ENCODE data around the gene SPTBN4. TPM values are rescaled to one million over a fixed set of nuclear protein-coding genes. Genes with fewer than 3 reads are reported as not detected.

Gene SPTBN4
- total RNA-seq, 2 experiments from 2014 or later = 0.47 TPM; not detected in 1

DNA sequence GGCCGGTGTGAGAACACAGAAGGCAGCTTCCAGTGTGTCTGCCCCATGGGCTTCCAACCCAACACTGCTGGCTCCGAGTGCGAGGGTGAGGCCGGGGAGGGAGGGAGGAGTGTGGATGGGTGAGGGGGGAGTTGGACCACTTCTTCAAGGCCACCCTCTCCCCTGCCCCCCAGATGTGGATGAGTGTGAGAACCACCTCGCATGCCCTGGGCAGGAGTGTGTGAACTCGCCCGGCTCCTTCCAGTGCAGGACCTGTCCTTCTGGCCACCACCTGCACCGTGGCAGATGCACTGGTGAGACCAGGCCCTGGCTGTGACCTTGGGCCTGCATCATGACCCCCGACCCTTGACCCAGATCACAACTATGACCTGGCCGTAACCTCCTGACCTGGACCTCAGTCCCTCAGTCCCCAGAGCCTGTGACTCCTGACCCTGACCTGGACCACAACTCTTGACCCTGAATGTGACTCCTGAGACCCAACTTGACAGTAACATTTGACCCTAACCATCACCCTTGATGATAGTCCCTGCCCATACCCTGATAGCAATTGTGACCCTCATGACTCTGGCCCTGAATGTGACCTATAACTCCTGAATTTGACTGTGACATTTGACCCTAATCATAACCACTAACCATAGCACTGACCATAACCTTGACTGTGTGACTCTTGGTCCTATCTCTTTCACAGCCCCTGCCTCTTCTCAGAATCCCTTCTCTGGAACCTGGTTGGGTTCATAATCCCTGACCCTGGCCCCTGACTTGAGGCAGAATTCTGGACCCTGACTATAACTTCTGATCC lies 145.3 kb downstream of the SPTBN4 start:
- Mint-ChIP-seq H3K27me3 (ENCODE audit: low read depth) (no peaks in the 10 kb centered on the region), H3K4me3 (no peak overlapping the region), H3K36me3 (ENCODE audit: low read depth) (peaks cover 2% of the 10 kb centered on the region), H3K27ac (peak overlapping the region; percentile 62), H3K4me1 (ENCODE audit: low read depth) (peaks cover 70% of the 10 kb centered on the region), H3K9me3 (ENCODE audit: insufficient read depth) (no peaks in the 10 kb centered on the region)
- DNase-seq (no peak), ATAC-seq (no peak)
- ChIA-PET POLR2A (interaction anchor here (4.3 kb wide), 1 partner anchor 8 kb away, joined by 33 read pairs; no protein-coding TSS in a partner anchor), CTCF (no interaction called here)

DNA sequence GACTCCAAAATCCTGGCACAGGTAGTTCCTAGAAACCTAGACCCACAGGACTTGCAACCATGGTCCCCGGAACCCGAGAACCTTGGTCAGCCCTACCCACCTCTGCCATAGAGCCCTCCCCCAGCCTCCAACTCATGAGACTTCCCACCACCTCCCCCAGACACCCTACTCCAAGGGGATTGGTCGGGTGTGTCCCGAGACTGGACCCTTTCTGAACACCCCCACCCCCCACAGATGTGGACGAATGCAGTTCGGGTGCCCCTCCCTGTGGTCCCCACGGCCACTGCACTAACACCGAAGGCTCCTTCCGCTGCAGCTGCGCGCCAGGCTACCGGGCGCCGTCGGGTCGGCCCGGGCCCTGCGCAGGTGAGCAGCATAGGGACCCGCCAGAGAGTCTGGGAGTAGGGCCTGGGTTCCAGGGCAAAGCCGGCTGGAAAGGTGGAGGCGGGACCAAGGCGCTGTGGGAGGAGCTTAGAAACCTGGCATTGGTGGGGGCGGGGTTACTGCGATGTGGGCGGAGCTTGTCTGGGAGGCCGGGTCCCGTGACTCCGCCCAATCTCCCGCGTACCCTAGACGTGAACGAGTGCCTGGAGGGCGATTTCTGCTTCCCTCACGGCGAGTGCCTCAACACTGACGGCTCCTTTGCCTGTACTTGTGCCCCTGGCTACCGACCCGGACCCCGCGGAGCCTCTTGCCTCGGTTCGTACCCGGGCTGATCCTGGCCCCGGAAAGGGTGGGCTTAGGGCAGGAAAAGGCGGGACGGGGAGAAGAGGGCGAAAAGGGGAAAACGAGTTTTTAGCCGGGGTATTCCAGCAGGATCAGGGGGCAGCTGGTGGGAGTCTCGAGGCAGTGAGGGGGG lies 146.3 kb downstream of the SPTBN4 start:
- ChIA-PET CTCF (interaction anchor here (0.6 to 3.8 kb wide), 7 partner anchors 8 to 192 kb away, joined by 3 to 25 read pairs (median 4); partner anchors contain the start of gene LTBP4), POLR2A (interaction anchor here (1.0 to 4.3 kb wide), 2 partner anchors 9 to 192 kb away, joined by 6 to 33 read pairs; no protein-coding TSS in a partner anchor)
- Mint-ChIP-seq H3K4me1 (ENCODE audit: low read depth) (peaks cover 61% of the 10 kb centered on the region), H3K4me3 (peak overlapping the region; percentile 90), H3K36me3 (ENCODE audit: low read depth) (peaks cover 2% of the 10 kb centered on the region), H3K27ac (peak overlapping the region; percentile 94), H3K9me3 (ENCODE audit: insufficient read depth) (no peaks in the 10 kb centered on the region), H3K27me3 (ENCODE audit: low read depth) (no peaks in the 10 kb centered on the region)
- peak; percentile 4 for ATAC-seq
- DNase-seq = peak; percentile 82

DNA sequence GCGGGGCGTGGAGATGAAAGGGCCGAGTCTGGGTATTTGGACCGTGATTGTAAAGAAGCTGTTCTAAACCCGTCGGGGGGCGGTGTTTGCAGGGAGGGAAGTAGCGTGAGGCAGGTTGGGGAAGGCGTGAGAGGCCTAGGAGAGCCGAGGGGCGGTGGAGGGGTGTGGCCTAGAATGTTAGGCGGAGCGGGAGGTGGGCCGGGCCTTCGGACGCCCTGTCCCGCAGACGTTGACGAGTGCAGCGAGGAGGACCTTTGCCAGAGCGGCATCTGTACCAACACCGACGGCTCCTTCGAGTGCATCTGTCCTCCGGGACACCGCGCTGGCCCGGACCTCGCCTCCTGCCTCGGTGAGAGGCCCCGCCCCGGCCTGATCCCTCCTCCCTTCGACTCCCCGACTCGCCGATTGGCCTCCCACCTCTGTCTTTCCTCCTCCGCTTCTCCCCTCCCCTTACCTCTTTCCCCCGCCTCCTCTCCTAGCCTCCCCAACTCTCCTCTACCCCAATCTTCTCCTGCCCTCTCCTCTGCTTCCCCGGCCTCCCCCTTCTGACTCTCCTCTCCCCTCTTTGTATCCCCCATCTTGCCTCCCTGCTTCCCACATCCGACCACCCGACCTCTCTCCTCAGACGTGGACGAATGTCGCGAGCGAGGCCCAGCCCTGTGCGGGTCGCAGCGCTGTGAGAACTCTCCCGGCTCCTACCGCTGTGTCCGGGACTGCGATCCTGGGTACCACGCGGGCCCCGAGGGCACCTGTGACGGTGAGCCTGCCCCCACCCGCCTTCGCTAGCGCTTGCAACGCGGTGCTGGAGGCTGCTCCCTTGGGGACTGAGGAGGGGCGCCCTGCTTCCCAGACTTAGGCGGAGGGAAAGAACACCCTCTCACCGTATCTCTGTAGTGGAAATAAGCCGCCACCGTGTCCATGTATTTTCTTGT lies 147.2 kb downstream of the SPTBN4 start:
- peaks cover 2% of the 10 kb centered on the region for H3K36me3 Mint-ChIP-seq (ENCODE audit: low read depth)
- ATAC-seq (peak; percentile 70), DNase-seq (peak; percentile 90)
- ChIA-PET CTCF (interaction anchor here (0.6 to 3.8 kb wide), 9 partner anchors 9 to 43 kb away, joined by 3 to 47 read pairs (median 9); partner anchors contain the start of gene LTBP4), POLR2A (interaction anchor here (1.0 to 4.3 kb wide), 2 partner anchors 10 to 193 kb away, joined by 6 to 33 read pairs; no protein-coding TSS in a partner anchor)
- H3K4me3 Mint-ChIP-seq = peak overlapping the region; percentile 90
- H3K27ac Mint-ChIP-seq = peak overlapping the region; percentile 94
- H3K27me3 Mint-ChIP-seq (ENCODE audit: low read depth) = no peaks in the 10 kb centered on the region
- H3K9me3 Mint-ChIP-seq (ENCODE audit: insufficient read depth) = no peaks in the 10 kb centered on the region
- peaks cover 56% of the 10 kb centered on the region for H3K4me1 Mint-ChIP-seq (ENCODE audit: low read depth)

DNA sequence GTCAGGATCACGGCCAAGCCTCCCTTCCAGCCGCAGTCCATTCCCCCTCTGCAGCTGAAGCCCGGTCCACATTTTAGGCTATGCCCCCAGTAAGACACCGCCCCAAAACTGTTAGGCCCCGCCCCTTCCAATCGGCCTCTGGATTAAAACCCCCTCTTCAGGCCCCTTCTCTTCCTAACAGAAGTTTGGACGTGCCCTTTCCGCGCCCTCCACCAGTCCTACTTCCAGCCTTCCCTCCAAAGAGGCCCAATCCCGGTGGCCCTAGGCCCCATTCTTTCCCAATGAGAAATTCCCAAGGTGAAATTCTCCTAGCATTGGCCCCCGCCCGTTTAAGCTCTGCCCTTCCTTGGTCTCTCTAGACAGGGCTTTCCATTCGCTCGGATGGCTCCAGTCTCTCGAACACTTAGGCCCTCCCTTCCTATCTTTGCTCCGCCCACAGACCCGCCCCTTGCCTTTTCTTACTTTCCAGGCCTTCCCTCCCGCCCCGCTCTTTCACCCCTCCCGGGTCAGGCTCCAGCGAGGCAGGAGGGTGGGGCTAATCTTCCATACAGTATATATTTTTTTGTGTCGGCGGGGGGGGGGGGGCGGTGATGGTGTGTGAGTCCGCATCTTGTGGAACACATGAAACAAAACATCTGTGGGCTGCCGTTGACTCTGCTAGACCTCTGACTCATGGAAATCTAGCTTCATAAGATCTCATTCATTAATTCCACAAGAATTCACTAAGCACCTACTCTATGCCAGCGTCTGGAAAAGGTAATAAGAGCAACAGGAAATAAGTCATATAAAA lies 148.0 kb downstream of the SPTBN4 start:
- peak overlapping the region; percentile 94 for H3K27ac Mint-ChIP-seq
- peak overlapping the region; percentile 90 for H3K4me3 Mint-ChIP-seq
- no peaks in the 10 kb centered on the region for H3K9me3 Mint-ChIP-seq (ENCODE audit: insufficient read depth)
- CTCF ChIA-PET = interaction anchor here (0.7 to 3.8 kb wide), 7 partner anchors 10 to 151 kb away, joined by 3 to 47 read pairs (median 9); partner anchors contain the start of gene LTBP4
- ATAC-seq = peak; percentile 23
- no peaks in the 10 kb centered on the region for H3K27me3 Mint-ChIP-seq (ENCODE audit: low read depth)
- peak; percentile 82 for DNase-seq
- H3K4me1 Mint-ChIP-seq (ENCODE audit: low read depth) = peaks cover 48% of the 10 kb centered on the region
- peaks cover 4% of the 10 kb centered on the region for H3K36me3 Mint-ChIP-seq (ENCODE audit: low read depth)
- POLR2A ChIA-PET = interaction anchor here (0.6 to 4.3 kb wide), 2 partner anchors 10 to 83 kb away, joined by 3 to 33 read pairs; no protein-coding TSS in a partner anchor

DNA sequence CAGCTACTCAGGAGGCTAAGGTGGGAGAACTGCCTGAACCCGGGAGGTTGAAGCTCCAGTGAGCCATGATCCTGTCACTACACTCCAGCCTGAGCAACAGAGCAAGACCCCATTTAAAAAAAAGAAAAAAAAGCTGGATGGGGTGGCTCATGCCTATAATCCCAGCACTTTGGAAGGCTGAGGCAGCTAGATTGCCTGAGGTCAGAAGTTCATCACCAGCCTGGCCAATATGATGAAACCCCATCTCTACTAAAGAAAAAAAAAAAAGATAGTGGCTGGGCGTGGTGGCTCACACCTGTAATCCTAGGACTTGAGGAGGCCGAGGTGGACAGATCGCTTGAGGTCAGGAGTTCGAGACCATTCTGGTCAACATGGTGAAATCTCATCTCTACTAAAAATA lies 149.4 kb downstream of the SPTBN4 start:
- POLR2A ChIA-PET = interaction anchor here (4.3 kb wide), 1 partner anchor 12 kb away, joined by 33 read pairs; no protein-coding TSS in a partner anchor
- no peak for DNase-seq
- Mint-ChIP-seq H3K27ac (no peak overlapping the region), H3K4me3 (no peak overlapping the region), H3K9me3 (ENCODE audit: insufficient read depth) (no peaks in the 10 kb centered on the region), H3K4me1 (ENCODE audit: low read depth) (peaks cover 35% of the 10 kb centered on the region), H3K27me3 (ENCODE audit: low read depth) (no peaks in the 10 kb centered on the region), H3K36me3 (ENCODE audit: low read depth) (peaks cover 6% of the 10 kb centered on the region)
- ATAC-seq = no peak
- CTCF ChIA-PET = interaction anchor here (0.9 to 3.8 kb wide), 3 partner anchors 12 to 93 kb away, joined by 3 to 47 read pairs (median 25); no protein-coding TSS in a partner anchor

DNA sequence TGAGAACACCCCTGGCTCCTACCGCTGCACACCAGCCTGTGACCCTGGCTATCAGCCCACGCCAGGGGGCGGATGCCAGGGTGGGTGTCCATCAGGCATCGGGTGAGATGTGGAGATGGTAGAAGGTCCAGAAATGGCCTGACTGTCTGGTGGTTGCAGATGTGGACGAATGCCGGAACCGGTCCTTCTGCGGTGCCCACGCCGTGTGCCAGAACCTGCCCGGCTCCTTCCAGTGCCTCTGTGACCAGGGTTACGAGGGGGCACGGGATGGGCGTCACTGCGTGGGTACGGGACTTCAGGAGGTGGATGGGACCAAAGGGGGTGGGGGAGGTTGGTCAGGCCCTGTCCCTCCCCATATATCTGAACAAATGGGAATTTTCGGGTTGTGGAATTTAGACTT lies 150.1 kb downstream of the SPTBN4 start:
- H3K36me3 Mint-ChIP-seq (ENCODE audit: low read depth) = peaks cover 11% of the 10 kb centered on the region
- H3K27ac Mint-ChIP-seq = no peak overlapping the region
- POLR2A ChIA-PET = no interaction called here
- CTCF ChIA-PET = interaction anchor here (0.9 to 2.8 kb wide), 2 partner anchors 17 to 94 kb away, joined by 3 to 47 read pairs; no protein-coding TSS in a partner anchor
- H3K9me3 Mint-ChIP-seq (ENCODE audit: insufficient read depth) = no peaks in the 10 kb centered on the region
- H3K27me3 Mint-ChIP-seq (ENCODE audit: low read depth) = no peaks in the 10 kb centered on the region
- peaks cover 34% of the 10 kb centered on the region for H3K4me1 Mint-ChIP-seq (ENCODE audit: low read depth)
- no peak overlapping the region for H3K4me3 Mint-ChIP-seq
- DNase-seq (no peak), ATAC-seq (no peak)

DNA sequence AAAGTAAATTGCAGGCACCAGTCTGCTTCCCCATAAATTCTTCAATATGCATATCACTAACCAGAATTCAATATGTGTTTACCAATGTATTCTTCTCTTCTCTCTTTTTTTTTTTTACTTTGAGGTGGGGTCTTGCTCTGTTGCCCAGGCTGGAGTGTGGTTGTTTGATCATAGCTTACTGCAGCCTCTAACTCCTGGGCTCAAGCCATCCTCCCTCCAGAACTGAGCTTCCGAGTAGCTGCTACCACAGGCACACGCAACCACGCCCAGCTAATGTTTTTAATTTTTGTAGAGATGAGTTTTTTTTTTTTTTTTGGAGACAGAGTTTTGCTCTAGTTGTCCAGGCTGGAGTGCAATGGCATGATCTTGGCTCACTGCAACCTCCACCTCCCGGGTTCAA lies 151.2 kb downstream of the SPTBN4 start:
- Mint-ChIP-seq H3K4me3 (no peak overlapping the region), H3K36me3 (ENCODE audit: low read depth) (peaks cover 13% of the 10 kb centered on the region), H3K4me1 (ENCODE audit: low read depth) (peaks cover 24% of the 10 kb centered on the region), H3K27me3 (ENCODE audit: low read depth) (no peaks in the 10 kb centered on the region), H3K9me3 (ENCODE audit: insufficient read depth) (no peaks in the 10 kb centered on the region), H3K27ac (no peak overlapping the region)
- DNase-seq (no peak), ATAC-seq (no peak)
- POLR2A ChIA-PET = no interaction called here
- CTCF ChIA-PET = interaction anchor here (1.4 to 4.8 kb wide), 2 partner anchors 8 to 17 kb away, joined by 3 to 60 read pairs; no protein-coding TSS in a partner anchor

DNA sequence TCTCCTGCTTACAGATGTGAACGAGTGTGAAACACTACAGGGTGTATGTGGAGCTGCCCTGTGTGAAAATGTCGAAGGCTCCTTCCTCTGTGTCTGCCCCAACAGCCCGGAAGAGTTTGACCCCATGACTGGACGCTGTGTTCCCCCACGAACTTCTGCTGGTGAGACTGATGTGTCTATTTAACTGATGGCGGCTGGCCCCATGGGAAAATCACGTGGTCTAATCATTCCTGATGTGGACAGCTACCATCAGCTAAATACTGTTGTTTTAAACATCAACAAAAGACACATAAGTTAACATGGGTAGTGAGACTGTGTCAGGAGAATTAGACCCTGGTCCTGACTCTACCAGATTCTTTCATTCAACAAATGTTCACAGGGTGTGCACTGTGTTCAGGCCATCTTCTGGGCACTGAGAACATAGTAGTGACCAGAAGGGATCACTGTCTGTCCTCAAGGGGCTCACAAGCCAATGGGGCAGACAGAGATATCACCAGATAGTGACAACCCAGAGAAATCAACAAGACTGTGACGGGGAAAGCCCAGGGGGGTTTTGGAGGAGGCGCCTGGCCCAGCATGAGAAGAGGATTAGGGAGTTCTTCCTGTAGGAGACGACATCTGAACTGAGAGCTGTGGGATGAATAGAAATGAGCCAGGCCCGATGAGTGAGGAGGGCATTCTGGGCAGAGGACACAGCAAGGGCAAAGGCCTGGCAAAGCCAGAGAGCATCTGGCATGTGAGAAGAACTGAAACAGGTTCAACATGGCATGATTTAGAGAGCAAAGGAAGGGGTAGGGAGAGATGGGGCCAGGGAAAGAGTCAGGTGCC lies 152.7 kb downstream of the SPTBN4 start:
- POLR2A ChIA-PET = interaction anchor here (0.6 kb wide), 1 partner anchor 159 kb away, joined by 3 read pairs; the partner anchor contains the start of gene RAB4B
- no peak for ATAC-seq
- no peaks in the 10 kb centered on the region for H3K27me3 Mint-ChIP-seq (ENCODE audit: low read depth)
- no peaks in the 10 kb centered on the region for H3K9me3 Mint-ChIP-seq (ENCODE audit: insufficient read depth)
- no peak for DNase-seq
- CTCF ChIA-PET = interaction anchor here (1.4 to 4.8 kb wide), 3 partner anchors 10 to 15 kb away, joined by 3 to 60 read pairs (median 5); no protein-coding TSS in a partner anchor
- H3K27ac Mint-ChIP-seq = no peak overlapping the region
- H3K36me3 Mint-ChIP-seq (ENCODE audit: low read depth) = peaks cover 13% of the 10 kb centered on the region
- H3K4me1 Mint-ChIP-seq (ENCODE audit: low read depth) = peaks cover 11% of the 10 kb centered on the region
- no peak overlapping the region for H3K4me3 Mint-ChIP-seq

DNA sequence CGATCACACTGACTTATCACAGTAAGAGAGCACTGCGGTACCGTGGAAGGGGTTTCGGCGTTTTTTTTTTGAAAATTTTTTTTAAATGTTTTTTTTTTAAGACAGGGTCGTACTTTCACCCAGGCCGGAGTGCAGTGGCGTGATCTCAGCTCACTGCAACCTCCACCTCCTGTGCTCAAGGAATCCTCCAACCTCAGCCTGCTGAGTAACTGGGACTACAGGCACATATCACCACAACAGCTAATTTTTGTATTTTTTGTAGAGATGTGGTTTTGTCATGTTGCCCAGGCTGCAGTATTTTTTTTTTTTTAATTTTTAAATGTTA lies 153.3 kb downstream of the SPTBN4 start:
- DNase-seq (no peak), ATAC-seq (no peak)
- CTCF ChIA-PET = interaction anchor here (1.9 to 4.8 kb wide), 2 partner anchors 14 to 16 kb away, joined by 5 to 60 read pairs; no protein-coding TSS in a partner anchor
- Mint-ChIP-seq H3K9me3 (ENCODE audit: insufficient read depth) (no peaks in the 10 kb centered on the region), H3K4me1 (ENCODE audit: low read depth) (peaks cover 9% of the 10 kb centered on the region), H3K27ac (no peak overlapping the region), H3K27me3 (ENCODE audit: low read depth) (no peaks in the 10 kb centered on the region), H3K36me3 (ENCODE audit: low read depth) (peaks cover 15% of the 10 kb centered on the region), H3K4me3 (no peak overlapping the region)
- POLR2A ChIA-PET = no interaction called here
